WI38 (cell line): Measurements from ENCODE around the gene NFATC2.

Experiments
- H3K4me3 ChIP-seq: 2 replicates; pipeline ENCODE4 v1.5.1; 2011; ENCODE audit warnings: low read depth, mild to moderate bottlenecking, control low read depth, low read length
- TF ChIP-seq, protein P1 (sequence below): IDR thresholded peaks from 2 replicates; pipeline ENCODE4 v1.5.1; 2012; ENCODE audit warnings: low read depth, mild to moderate bottlenecking, control low read depth, low read length

The NFATC2 gene

DNA sequence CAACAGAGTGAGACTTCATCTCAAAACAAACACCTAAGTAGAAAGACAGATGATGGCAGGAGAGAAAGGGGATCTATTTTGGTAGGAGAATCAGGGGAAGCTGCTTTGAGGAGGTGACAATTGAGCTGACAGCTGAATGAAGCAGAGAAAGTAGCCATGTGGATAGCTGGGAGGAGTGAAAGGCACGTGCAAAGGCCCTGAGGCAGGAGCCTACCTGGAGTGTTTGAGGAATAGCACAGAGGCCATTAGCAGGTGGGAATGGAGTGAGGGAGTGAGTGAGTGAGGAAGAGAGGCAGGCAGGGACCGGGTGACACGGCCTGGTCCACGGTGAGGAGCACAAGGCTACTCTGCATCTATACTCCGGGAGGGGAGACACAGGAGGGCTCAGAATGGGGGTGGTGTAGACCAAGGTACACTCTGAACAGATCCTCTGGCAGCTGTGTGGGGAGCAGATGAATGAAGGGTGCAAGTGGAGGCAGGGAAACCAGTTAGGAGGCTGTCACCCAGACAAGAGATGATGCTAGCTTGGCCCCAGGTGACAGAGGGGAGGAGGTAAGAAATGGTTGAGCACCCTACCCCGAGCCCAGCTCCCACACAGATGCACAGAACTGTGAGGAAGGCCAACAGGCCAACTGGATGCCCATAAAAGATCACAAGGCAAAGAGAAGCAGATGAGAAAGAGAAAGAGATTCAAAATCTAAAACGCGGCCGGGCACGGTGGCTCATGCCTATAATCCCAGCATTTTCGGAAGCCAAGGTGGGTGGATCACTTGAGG lies 43.6 kb downstream of the NFATC2 start:
- H3K4me3 ChIP-seq: no peak overlapping the region
- TF ChIP-seq, protein P1, sequence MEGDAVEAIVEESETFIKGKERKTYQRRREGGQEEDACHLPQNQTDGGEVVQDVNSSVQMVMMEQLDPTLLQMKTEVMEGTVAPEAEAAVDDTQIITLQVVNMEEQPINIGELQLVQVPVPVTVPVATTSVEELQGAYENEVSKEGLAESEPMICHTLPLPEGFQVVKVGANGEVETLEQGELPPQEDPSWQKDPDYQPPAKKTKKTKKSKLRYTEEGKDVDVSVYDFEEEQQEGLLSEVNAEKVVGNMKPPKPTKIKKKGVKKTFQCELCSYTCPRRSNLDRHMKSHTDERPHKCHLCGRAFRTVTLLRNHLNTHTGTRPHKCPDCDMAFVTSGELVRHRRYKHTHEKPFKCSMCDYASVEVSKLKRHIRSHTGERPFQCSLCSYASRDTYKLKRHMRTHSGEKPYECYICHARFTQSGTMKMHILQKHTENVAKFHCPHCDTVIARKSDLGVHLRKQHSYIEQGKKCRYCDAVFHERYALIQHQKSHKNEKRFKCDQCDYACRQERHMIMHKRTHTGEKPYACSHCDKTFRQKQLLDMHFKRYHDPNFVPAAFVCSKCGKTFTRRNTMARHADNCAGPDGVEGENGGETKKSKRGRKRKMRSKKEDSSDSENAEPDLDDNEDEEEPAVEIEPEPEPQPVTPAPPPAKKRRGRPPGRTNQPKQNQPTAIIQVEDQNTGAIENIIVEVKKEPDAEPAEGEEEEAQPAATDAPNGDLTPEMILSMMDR: no peak

DNA sequence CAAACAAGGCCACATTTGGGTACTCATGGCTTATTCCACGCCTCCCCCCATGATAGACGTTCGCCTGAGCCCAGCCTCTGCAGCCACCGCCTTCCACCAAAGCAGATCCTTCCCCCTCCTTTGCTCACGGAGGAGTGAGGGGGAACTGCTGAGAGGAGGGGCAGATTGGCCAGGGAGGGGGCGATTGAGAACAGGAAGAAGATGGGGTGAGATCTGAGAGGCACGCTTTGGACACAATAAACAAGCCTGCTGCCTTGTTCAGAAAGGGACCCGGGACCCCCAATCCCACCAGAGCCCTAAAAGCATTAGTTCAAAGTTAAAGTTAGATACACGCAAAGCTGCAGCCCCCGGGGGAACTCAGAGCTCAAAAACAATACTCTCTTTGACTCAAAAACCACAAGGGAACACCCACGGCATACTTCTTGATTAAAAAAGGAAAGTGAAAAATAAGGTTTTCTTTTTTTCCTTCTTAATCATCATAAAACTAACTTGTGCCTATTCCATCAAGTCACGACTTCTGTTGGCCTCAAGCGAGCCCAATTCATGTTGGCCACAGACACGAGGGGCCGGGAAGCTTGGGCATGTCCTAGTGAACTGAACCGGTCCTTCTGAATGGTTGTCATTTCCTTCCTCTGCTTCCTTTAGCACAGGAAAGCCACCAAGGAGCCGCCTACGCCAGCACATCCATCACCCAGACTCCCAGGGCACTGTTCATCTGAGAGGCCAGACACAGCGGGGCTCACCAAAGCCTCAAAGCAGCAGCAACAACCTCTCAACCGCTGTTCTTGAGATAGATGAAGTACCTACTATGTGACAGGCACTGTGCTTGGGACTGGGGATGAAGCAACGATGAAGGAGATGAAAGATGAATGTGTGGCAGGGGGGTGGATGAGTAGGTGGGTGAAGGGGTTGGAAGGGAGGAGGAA lies 44.7 kb downstream of the NFATC2 start:
- TF ChIP-seq, protein P1: no peak
- H3K4me3 ChIP-seq: no peak overlapping the region

DNA sequence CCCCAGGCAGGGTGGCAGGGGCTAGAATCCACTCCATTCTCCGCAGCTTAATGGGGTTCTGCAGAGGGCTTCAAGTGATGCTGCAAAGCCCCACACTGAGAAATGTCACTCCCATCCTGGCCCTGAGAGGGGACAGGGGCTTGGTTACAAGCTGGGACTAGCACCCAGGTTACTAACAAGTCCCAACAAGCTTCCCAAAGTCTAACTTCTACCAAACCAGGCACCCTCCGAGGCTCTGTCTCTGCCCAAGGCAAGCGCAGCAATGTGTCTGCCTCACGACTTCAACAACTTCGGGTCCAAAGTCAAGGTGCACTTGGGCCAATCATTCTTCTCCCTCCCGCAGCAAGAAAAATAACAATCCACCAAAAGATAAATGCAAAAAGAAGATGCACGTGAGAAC lies 45.6 kb downstream of the NFATC2 start:
- TF ChIP-seq, protein P1: no peak
- no peak overlapping the region for H3K4me3 ChIP-seq

DNA sequence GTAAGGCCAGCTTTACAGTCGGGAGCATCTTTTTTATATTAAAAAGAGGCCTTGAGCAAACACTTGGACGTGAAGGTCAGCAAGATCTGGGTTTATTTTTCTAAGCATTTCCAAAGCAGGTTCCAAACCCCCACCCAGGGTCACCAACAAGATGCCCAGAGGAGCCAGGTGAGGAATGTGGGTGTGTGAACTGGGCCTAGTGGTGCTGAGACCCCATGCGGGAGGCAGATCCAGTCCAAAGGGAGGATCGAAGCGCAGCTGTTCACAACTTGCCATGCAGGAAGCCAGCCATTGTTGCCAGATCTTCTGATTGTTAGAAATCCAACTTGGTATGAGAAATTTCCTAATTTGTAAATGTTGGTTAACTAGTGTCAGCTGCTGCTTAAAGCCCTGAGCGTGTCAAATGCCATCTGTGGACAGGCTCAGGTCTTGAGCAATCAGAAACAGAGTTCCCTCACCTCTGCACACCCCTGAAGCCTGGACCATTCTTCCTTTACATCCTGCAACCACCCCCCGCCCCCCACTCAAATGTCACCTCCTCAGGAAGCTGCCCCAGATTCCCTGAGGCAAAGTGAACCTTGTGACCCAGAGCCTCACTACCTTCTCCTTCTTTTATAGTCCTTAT lies 46.5 kb downstream of the NFATC2 start:
- TF ChIP-seq, protein P1: no peak
- H3K4me3 ChIP-seq: no peak overlapping the region

DNA sequence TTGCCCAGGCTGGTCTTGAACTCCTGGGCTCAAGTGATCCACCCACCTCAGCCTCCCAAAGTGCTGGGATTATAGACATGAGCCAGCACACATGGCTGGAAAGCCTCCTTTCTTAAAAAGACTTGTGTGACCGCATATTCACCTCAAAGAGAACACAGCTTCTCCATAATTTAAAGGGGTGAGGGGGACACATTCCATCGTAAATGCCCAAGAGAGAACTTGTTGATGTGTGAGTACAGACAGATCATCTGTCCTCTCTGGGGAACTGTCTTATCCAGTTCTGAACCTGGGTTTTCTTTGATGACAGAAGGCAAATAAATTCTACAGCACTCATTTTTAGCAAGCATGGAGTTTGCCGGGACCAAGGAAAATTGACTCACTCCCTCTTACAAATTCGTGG lies 47.2 kb downstream of the NFATC2 start:
- TF ChIP-seq, protein P1: no peak
- no peak overlapping the region for H3K4me3 ChIP-seq

DNA sequence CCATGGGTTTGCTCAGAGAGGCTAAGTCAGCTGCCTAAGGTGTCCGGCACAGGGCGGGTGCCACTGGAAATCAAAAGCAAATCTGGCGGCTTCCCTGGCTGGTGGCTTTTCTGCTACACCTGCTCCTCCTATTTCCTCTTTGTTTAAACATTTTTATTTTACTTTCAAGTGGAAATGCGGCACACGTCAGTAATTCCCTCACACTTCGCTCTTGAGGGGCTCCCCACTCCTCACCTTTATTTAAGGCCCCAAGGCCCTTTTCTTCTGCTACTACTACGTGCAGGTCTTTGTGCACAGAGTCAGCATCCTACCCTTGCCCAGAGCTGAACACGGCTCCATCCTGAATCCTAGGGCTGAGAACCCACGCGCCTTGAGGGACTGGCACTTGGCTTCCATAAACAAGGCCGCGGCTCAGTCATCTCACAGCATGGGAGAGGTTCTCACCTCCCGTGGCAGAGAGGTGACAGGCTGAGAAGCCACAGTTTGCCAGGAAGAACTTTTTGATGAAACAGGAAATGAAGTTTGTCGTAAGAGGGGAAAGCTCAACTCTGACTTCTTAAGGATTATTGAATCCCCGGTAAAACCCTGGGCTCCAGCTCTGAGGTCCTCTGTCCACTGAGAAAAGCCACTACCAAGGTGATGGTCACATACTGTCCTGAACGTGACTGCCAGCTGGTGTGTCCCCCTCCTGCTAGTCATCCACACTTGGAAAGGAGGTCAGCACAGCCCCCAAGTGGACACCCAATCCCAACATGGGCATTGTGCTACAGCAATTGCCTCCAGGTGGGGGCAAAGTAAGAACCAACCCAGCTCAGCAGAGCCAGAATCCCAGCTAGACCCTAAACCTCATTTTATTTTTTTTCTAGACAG lies 48.0 kb downstream of the NFATC2 start:
- TF ChIP-seq, protein P1: no peak
- H3K4me3 ChIP-seq: no peak overlapping the region
